GM12878 (cell line): ENCODE measurements around the gene MYRFL. TPM values are rescaled to one million over a fixed set of nuclear protein-coding genes. Genes with fewer than 3 reads are reported as not detected.

Experiments used
- ATAC-seq: fragments of 200-7000 bp; cut with Tn5 transposase; 3 replicates; pipeline ENCODE4 v1.9.1; 2020; ENCODE audit warnings: mild to moderate bottlenecking, moderate library complexity
- BruUV-seq: library from RNA; stranded (reverse); fragments of 400-500 nt; replicated peaks from 2 replicates; lab custom pipeline; 2021; lab: Mats Ljungman, UMichigan
- CTCF ChIA-PET: fragments of 300-600 bp; sonication (Branson Sonifier 250); formaldehyde crosslinking; extraction: SDS; loops from one replicate; lab custom pipeline; 2021; ENCODE audit warnings: inconsistent platforms; lab: Yijun Ruan, JAX
- POLR2A ChIA-PET: fragments of 350-600 bp; formaldehyde crosslinking; extraction: SDS; loops from one replicate; lab custom pipeline; 2021; ENCODE audit warnings: inconsistent platforms; lab: Charles Lee
- RAD21 ChIA-PET: fragments of 300-600 bp; sonication (Branson Sonifier 250); formaldehyde crosslinking; loops from one replicate; lab custom pipeline; 2023; ENCODE audit warnings: antibody characterized with exemption; ENCODE audit not compliant: unreplicated experiment; lab: Charles Lee
- SMC1A ChIA-PET: fragments of 300-600 bp; sonication (Branson Sonifier 250); formaldehyde crosslinking; loops from one replicate; lab custom pipeline; 2023; ENCODE audit not compliant: unreplicated experiment, uncharacterized antibody; lab: Charles Lee
- DNase-seq: peaks from one replicate; pipeline ENCODE4 v3.0.0-alpha.2; 2011; ENCODE audit warnings: low read depth, low spot score
- FAIRE-seq: peaks from 3 replicates; lab custom pipeline; 2011; peaks lifted over from hg19 to GRCh38; lab: Jason Lieb, UNC
- H2AFZ ChIP-seq: 2 replicates; pipeline ENCODE4 v1.6.0; 2011; ENCODE audit warnings: low read depth, low read length, control low read depth; ENCODE audit not compliant: control insufficient read depth
- H3K27ac ChIP-seq: 2 replicates; pipeline ENCODE4 v1.5.1; 2011; ENCODE audit warnings: control low read depth; ENCODE audit not compliant: control insufficient read depth, insufficient read depth
- H3K27me3 ChIP-seq, 2 experiments: replicated peaks in 1 of 2; 2 replicates each; pipeline versions ENCODE4 v1.6.0 to v1.6.1; 2011; ENCODE audit warnings: low read length in 1 of 2; ENCODE audit not compliant: control insufficient read depth in 2 of 2, insufficient read depth in 2 of 2
- H3K36me3 ChIP-seq, 2 experiments: 2 replicates each; pipeline ENCODE4 v1.5.1; 2011; ENCODE audit warnings: low read length in 1 of 2; ENCODE audit not compliant: control insufficient read depth in 2 of 2, insufficient read depth in 2 of 2
- H3K4me1 ChIP-seq: 2 replicates; pipeline ENCODE4 v1.6.1; 2011; ENCODE audit warnings: mild to moderate bottlenecking, low read length, moderate library complexity, mixed read lengths; ENCODE audit not compliant: control insufficient read depth, insufficient read depth
- H3K4me2 ChIP-seq: 2 replicates; pipeline ENCODE4 v1.6.0; 2011; ENCODE audit warnings: control low read depth; ENCODE audit not compliant: control insufficient read depth, insufficient read depth
- H3K4me3 ChIP-seq: fragments of 200-600 bp; sonication (generic); 2 replicates; pipeline ENCODE4 v1.5.1; 2016
- H3K79me2 ChIP-seq: 2 replicates; pipeline ENCODE4 v1.6.0; 2011; ENCODE audit warnings: low read length; ENCODE audit not compliant: control insufficient read depth, insufficient read depth
- H3K9ac ChIP-seq: 2 replicates; pipeline ENCODE4 v1.8.0; 2011; ENCODE audit warnings: low read length, control low read depth, mixed read lengths; ENCODE audit not compliant: control insufficient read depth, insufficient read depth
- H3K9me3 ChIP-seq: replicated peaks from 3 replicates; pipeline ENCODE4 v1.5.1; 2011; ENCODE audit warnings: mild to moderate bottlenecking, low read length; ENCODE audit not compliant: control insufficient read depth, insufficient read depth
- H4K20me1 ChIP-seq: 2 replicates; pipeline ENCODE4 v1.6.0; 2011; ENCODE audit not compliant: control insufficient read depth, insufficient read depth
- CHD1 ChIP-seq: IDR thresholded peaks from 2 replicates; pipeline ENCODE4 v1.6.1; 2012; ENCODE audit warnings: low read depth, low read length, improper control_type of control experiment
- CREM ChIP-seq: IDR thresholded peaks from 2 replicates; pipeline ENCODE4 v1.6.1; 2014; ENCODE audit warnings: antibody characterized with exemption, low read depth
- TCF12 ChIP-seq: IDR thresholded peaks from 2 replicates; pipeline ENCODE4 v1.6.1; 2011; ENCODE audit warnings: low read depth, mild to moderate bottlenecking, low read length
- WGBS: methylation state at CpG from one replicate; pipeline ENCODE4 v1.1.6; 2016; ENCODE audit warnings: low lambda C conversion rate; ENCODE audit not compliant: insufficient replicate concordance, insufficient coverage; ENCODE audit errors: missing lambda C conversion rate; 5-methylcytosine and 5-hydroxymethylcytosine counted together
- in situ Hi-C: fragments of 300-500 bp; cut with MboI; formaldehyde crosslinking; loops from 9 replicates; pipeline ENCODE4 v1.14.3; 2018; ENCODE audit warnings: mixed read lengths
- intact Hi-C: fragments of 100-400 bp; cut with micrococcal nuclease; formaldehyde crosslinking; loops from one replicate; pipeline ENCODE4 v1.14.2; 2022; ENCODE audit not compliant: unreplicated experiment
- polyA plus RNA-seq, 11 experiments: library from polyadenylated mRNA; depleted of rRNA in 4 of 11; unstranded in 6 of 11; stranded (reverse) in 5 of 11; fragments of >200 nt; fragmentation: Nextera tagmentation in 4 of 11; fragmentation: Illumina TruSeq in 1 of 11; extraction: Ambion mirVana in 4 of 11; extraction: Trizol in 1 of 11; gene quantifications; 1 replicate in 1 of 11; 2 replicates in 10 of 11; pipeline versions ENCODE4 v1.2.1 to v1.2.3, GENCODE V29; 2011 to 2016; ENCODE audit warnings: inconsistent platforms in 2 of 11, missing spikeins in 2 of 11, low read depth in 1 of 11
- total RNA-seq, 4 experiments: library from RNA; depleted of rRNA in 3 of 4; stranded (reverse); fragments of >200 nt in 3 of 4; fragmentation: Illumina TruSeq in 1 of 4; extraction: Trizol in 1 of 4; gene quantifications; 2 replicates each; pipeline versions ENCODE4 v1.2.1 to v1.2.3, GENCODE V29; 2013 to 2021
- TF ChIP-seq, protein P1 (sequence below): fragments of 450-650 bp; IDR thresholded peaks from 2 replicates; pipeline ENCODE4 v1.6.1; 2017; ENCODE audit warnings: mild to moderate bottlenecking, moderate library complexity

Gene MYRFL
- total and polyA plus RNA-seq, 10 of the 15 experiments (the other 5 are each of a cell fraction or from before 2014, with no cell fraction given), result 0.24 to 1.8 (median 0.64) TPM

DNA sequence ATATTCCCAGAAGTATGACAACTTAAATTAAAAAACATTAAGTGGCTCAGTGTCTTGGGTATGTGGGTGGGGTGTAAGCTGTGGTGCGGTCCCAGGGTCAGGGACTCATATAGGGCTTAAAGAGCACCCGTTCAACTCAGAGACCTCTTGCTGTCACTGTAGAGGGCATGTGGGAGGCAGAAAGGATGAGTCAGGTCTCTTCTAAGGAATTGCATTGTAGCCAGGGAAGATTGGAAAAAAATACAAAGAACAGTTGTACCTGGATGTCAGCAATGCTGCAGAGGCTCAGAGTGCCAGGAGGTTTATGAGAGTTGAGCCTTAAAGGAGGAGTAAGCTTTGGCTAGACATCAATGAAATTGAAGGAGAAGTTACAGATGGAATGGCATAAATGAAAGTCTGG, 104.1 kb downstream of the MYRFL start (continued):
- TF ChIP-seq CHD1 (no peak), TCF12 (no peak)
- TF ChIP-seq, protein P1, sequence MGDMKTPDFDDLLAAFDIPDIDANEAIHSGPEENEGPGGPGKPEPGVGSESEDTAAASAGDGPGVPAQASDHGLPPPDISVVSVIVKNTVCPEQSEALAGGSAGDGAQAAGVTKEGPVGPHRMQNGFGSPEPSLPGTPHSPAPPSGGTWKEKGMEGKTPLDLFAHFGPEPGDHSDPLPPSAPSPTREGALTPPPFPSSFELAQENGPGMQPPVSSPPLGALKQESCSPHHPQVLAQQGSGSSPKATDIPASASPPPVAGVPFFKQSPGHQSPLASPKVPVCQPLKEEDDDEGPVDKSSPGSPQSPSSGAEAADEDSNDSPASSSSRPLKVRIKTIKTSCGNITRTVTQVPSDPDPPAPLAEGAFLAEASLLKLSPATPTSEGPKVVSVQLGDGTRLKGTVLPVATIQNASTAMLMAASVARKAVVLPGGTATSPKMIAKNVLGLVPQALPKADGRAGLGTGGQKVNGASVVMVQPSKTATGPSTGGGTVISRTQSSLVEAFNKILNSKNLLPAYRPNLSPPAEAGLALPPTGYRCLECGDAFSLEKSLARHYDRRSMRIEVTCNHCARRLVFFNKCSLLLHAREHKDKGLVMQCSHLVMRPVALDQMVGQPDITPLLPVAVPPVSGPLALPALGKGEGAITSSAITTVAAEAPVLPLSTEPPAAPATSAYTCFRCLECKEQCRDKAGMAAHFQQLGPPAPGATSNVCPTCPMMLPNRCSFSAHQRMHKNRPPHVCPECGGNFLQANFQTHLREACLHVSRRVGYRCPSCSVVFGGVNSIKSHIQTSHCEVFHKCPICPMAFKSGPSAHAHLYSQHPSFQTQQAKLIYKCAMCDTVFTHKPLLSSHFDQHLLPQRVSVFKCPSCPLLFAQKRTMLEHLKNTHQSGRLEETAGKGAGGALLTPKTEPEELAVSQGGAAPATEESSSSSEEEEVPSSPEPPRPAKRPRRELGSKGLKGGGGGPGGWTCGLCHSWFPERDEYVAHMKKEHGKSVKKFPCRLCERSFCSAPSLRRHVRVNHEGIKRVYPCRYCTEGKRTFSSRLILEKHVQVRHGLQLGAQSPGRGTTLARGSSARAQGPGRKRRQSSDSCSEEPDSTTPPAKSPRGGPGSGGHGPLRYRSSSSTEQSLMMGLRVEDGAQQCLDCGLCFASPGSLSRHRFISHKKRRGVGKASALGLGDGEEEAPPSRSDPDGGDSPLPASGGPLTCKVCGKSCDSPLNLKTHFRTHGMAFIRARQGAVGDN, result no peak

DNA sequence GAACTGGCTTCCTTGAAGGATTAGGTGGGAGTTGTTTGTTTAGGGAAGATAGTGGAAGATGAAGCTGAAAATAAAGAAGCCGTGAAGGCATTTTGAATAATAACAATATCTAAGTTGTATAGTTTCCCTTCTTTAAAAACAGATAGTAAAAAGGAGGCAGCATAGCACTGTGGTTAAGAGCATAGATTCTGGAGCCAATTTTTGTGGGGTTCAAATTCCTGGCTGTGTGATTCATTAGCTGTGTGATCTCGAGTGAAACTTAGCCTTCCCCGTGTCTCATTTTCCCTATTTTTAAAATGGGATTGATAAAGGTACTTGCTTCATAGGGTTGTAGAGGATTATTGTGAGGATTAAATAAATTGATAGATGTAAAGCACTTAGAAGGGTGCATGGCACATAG, 104.5 kb downstream of the MYRFL start:
- 62% methylated on average over 3 of the region's 3 CpGs for WGBS
- Histone ChIP-seq H3K4me2 (no peak overlapping the region), H3K4me1 (peaks cover 5% of the 10 kb centered on the region; the same call in 1 of the 2 replicates), H3K36me3 (no peaks in the 10 kb centered on the region), H3K79me2 (no peaks in the 10 kb centered on the region), H2AFZ (no peak overlapping the region), H3K9me3 (no peaks in the 10 kb centered on the region), H3K9ac (no peak overlapping the region), H3K27ac (no peak overlapping the region), H3K4me3 (no peak overlapping the region), H3K27me3 (no peaks in the 10 kb centered on the region), H4K20me1 (no peaks in the 10 kb centered on the region)
- no TSS peak for BruUV-seq
- in situ Hi-C loops (no loop called here), intact Hi-C loops (no loop called here)
- ATAC-seq, result no peak
- ChIA-PET SMC1A (interaction anchor here (1.0 kb wide), 2 partner anchors 10 to 27 kb away, joined by 3 to 5 read pairs; no protein-coding TSS in a partner anchor), CTCF (no interaction called here), POLR2A (no interaction called here), RAD21 (interaction anchor here (1.3 kb wide), 1 partner anchor 243 kb away, joined by 3 read pairs; no protein-coding TSS in a partner anchor)
- FAIRE-seq, result no peak
- TF ChIP-seq CREM, result no peak
- no peak for DNase-seq
